SK-N-DZ (cell line): ENCODE data around the gene PLXNC1. TPM values are rescaled to one million over a fixed set of nuclear protein-coding genes. Genes with fewer than 3 reads are reported as not detected.

Source experiments
- DNase-seq: peaks from one replicate; pipeline ENCODE4 v3.0.0-alpha.2; 2015; ENCODE audit warnings: low spot score
- polyA plus RNA-seq, 2 experiments: library from polyadenylated mRNA; depleted of rRNA; stranded (reverse); fragments of >200 nt; gene quantifications; 2 replicates each; pipeline ENCODE4 v1.2.3, GENCODE V29; 2014

Gene PLXNC1
- 0.50 and 0.96 TPM in 2 replicates for polyA plus RNA-seq (2014; cell fraction: cytosol; rRNA removed)
- 0.95 and 1.1 TPM in 2 replicates for polyA plus RNA-seq (2014; cell fraction: nucleus; rRNA removed)

DNA sequence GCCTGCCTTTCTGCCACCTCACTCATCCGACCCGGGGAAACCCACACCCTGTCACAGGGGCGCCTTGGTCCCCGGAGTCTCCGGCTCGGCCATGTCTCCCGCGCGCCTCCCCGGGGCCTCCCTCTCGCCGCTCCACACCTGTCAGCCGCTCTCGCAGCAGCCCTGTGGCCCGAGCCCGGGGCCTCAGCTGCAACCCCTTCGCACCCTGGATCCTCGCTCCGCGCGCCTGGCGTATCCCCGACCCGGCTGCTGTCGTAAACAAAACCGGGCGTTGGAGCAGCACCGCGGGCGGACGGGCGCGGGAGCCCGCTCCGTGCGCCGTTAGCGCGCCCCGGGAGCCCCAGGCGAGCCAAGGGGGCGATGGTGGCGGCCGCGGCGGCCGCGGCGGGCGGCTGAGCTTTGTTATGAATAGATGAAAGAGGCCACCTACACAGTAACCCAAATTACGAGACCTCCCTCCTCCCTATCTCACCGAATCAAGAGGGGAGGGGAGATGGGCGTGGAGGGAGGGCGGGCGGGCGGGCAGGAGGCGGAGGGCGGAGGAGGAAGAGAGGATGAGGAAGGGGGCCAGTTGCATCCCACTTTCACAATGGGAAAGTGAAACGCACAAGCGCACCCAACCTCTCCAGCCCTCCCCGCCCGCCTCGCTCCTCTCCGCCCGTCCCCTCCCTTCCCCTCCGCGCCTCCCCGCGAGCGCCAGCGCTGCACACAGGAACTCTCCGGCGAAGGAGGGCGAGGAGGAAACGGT lies at the start of gene PLXNC1:
TSS of gene PLXNC1 (plus strand) at position 587 of the 748 bp plus-strand sequence. CDS start 395 bp downstream, outside the sequence.
- peak; percentile 36 for DNase-seq

- no peak for DNase-seq
Measured at GRCh38 chr12:94099191-94099590, 49.2 kb upstream of the PLXNC1 start.

- peak; percentile 81 for DNase-seq
Measured at GRCh38 chr12:94099632-94100031, 48.7 kb upstream of the PLXNC1 start.

DNA sequence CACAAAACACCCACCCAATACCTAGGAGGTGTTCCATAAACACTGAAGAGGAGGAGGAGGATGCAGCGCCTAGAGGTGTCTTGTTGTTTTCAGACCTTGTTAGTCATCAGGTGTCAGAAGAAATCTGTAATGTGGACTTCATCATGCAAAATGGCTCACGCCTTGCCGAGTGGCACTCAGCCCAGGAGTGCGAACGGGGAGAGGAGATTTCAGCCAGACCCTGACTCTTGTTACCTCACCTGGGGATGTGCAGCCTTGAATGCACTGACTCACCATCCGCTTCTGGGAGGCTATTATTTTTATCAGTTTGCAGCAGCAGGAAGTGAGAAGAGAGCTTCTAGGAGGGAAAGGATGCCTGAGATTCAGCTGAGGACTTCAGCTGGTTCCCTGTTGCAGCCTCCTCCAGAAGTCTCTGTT lies 48.2 kb upstream of the PLXNC1 start:
- DNase-seq: peak; percentile 13

GRCh38 chr12:94100990-94101737 lies 47.2 kb upstream of the PLXNC1 start:
- DNase-seq: peak; percentile 77

GRCh38 chr12:94101738-94102660 lies 46.4 kb upstream of the PLXNC1 start:
- DNase-seq: peak; percentile 85

DNA sequence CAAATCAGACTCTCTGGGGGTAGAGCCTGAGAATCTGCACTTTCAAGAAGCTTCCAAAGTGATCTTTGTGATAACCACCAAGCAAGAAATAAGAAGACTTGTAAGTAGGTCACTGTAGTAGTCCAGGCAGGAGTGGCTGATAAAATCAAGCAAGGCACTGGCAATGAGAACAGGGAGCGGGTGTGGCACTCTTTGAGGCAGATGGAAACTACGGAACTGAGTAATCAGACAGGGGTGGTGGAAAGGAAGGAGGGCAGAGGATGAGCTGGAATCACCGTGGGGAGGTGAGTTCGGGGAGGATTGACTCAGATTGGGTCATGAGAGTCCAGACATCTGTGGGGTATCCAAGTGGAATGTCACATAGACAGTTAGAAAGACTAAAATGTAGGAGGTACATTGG lies 44.4 kb upstream of the PLXNC1 start:
- DNase-seq: no peak

GRCh38 chr12:94107910-94108309 lies 40.5 kb upstream of the PLXNC1 start:
- no peak for DNase-seq

GRCh38 chr12:94109160-94109559 lies 39.2 kb upstream of the PLXNC1 start:
- DNase-seq: no peak

DNA sequence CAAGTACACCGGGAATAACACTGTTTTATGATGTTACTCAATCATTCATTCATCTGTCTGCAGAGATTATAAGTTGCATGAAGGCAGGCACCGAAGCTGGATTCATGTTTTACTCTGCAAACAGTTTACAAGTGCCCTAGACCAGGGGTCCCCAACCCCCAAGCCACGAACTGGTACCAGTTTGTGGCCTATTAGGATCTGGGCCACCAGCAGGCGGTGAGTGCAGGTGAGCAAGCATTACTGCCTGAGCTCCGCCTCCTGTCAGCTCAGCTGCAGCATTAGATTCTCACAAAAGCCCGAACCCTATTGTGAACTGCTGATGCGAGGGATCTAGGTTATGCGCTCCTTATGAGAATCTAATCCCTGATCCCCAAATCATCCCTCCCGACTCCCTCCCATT lies 38.1 kb upstream of the PLXNC1 start:
- DNase-seq: no peak

GRCh38 chr12:94111302-94111701 lies 37.1 kb upstream of the PLXNC1 start:
- DNase-seq: no peak

DNA sequence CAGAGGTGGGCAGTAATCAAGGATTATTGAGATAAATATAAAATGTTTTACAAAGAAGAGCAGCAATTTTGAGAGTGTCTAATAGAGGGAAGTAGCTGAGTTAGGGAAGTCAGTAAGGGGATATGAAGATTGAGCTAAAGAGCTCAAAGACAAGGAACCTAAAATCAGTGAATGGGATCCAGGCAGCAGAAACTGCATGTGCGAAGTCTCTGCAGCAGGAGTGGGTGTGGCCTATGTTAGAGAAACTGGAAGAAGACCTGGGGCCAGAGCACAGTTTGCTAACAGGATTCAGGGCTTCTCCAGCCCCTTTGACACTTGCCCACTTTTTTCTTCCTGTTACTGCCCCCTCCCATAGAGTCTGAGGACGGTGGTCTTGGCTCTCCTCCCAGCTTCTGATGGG lies 36.3 kb upstream of the PLXNC1 start:
- DNase-seq: no peak

DNA sequence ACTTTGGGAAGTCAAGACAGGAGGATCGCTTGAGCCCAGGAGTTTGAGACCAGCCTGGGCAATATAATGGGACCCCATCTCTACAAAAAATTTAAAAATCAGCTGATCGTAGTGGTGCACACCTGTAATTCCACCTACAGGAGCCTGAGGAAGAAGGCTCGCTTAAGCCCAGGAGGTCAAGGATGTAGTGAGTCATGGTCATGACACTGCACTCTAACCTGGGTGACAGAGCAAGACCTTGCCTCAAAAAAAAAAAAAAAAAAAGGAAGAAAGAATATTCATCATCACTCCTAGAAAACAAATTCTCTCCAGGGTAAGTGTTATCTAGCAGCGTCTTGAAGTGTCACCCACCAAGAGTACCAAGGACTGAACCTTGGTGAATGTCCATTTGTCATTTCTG lies 34.2 kb upstream of the PLXNC1 start:
- DNase-seq: no peak

GRCh38 chr12:94116191-94116590 lies 32.2 kb upstream of the PLXNC1 start:
- DNase-seq: no peak

DNA sequence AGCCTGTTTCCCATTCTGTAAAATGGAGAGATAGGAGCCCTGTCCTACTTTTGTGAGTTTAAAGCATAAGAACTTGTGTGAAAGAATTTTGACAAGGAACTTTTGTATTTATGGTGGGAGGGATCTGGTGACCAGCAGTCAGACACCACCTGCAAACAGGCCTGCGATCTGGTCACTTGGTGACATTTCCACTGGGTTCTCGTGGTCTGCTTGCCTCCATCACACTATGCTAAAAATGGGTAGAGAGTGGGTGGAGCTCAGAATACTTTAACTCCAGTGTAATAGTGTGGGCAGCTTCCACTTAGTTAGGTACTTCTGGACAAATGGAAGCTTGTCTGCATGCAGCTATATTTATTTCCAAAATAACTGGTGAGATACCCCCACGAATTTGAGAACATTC lies 26.5 kb upstream of the PLXNC1 start:
- no peak for DNase-seq

DNA sequence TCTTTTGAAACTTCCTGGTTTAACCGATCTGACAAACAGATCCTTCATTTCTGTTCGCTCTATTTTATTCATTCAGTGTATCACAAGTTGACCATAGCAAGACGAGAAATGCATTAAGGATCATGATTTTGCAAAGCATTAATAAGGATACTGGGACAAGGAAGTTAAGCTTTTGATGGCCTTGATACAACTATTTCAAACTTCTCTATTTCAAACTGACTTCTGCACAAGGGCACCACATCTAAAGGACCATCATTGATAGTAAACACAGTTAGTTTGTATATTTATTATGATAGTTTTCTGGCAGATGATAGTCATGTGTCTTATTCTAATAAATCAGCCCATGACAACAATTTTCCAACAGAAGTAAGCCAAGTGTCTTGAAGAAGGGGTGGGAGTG lies 25.8 kb upstream of the PLXNC1 start:
- no peak for DNase-seq

GRCh38 chr12:94123127-94123526 lies 25.2 kb upstream of the PLXNC1 start:
- no peak for DNase-seq

- DNase-seq: no peak
Measured at GRCh38 chr12:94126067-94126466, 22.3 kb upstream of the PLXNC1 start.

GRCh38 chr12:94127239-94128131 lies 20.9 kb upstream of the PLXNC1 start:
- no peak for DNase-seq

DNA sequence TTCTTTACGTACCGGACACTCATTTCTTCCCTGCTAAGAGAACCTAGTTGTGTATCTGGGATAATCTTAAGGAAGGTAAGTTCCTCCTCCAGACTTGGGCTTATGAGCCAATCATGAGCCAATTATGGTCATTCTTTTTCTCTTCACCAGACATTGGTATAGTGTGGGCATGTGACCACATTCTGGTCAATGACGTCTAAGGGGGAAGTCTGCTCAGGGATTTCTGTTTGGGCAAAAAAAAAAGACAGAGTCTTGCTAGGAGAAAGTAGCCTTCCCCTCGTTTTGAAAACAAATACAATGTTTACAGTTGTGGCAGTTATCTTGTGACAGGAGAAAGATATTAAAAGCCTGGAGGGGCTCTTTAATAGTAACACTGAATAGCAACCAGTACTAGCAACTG lies 20.1 kb upstream of the PLXNC1 start:
- DNase-seq: no peak
